Karpas-422 (cell line): ENCODE data around the gene IL24. TPM values are rescaled to one million over a fixed set of nuclear protein-coding genes. Genes with fewer than 3 reads are reported as not detected.

Experiments
- DNase-seq: peaks from one replicate; pipeline ENCODE4 v3.0.0-alpha.2; 2015
- H2AFZ ChIP-seq: fragments of 200-600 bp; sonication (generic); 2 replicates; pipeline ENCODE4 v1.6.1; 2014; ENCODE audit warnings: antibody characterized with exemption, low read length, mixed read lengths
- H3K27ac ChIP-seq: fragments of 200-600 bp; sonication (generic); 2 replicates; pipeline ENCODE4 v1.5.1; 2014; ENCODE audit warnings: mild to moderate bottlenecking, low read length, moderate library complexity
- H3K27me3 ChIP-seq: fragments of 200-600 bp; sonication (generic); 2 replicates; pipeline ENCODE4 v1.6.1; 2014; ENCODE audit warnings: low read length, mixed read lengths
- H3K36me3 ChIP-seq: fragments of 200-600 bp; sonication (generic); 2 replicates; pipeline ENCODE4 v1.6.1; 2014; ENCODE audit warnings: low read length, mixed read lengths; ENCODE audit not compliant: insufficient read depth
- H3K4me1 ChIP-seq: fragments of 200-600 bp; sonication (generic); 2 replicates; pipeline ENCODE4 v1.6.1; 2014; ENCODE audit warnings: mild to moderate bottlenecking, low read length, mixed read lengths
- H3K4me2 ChIP-seq: fragments of 200-600 bp; sonication (generic); 2 replicates; pipeline ENCODE4 v1.6.1; 2014; ENCODE audit warnings: low read length, low read depth, mild to moderate bottlenecking; ENCODE audit not compliant: poor library complexity, severe bottlenecking
- H3K4me3 ChIP-seq: fragments of 200-600 bp; sonication (generic); 2 replicates; pipeline ENCODE4 v1.5.1; 2014; ENCODE audit warnings: mild to moderate bottlenecking, antibody characterized with exemption, low read length, mixed read lengths
- H3K79me2 ChIP-seq: fragments of 200-600 bp; sonication (generic); 2 replicates; pipeline ENCODE4 v1.6.1; 2014; ENCODE audit warnings: mild to moderate bottlenecking, low read length, mixed read lengths
- H3K9ac ChIP-seq: fragments of 200-600 bp; sonication (generic); 2 replicates; pipeline ENCODE4 v1.6.0; 2014; ENCODE audit warnings: low read length
- H3K9me2 ChIP-seq: fragments of 200-600 bp; sonication (generic), shearing (Covaris generic); replicated peaks from 2 replicates; pipeline ENCODE4 v1.6.0; 2014; ENCODE audit warnings: mild to moderate bottlenecking, low read length, moderate library complexity; ENCODE audit not compliant: insufficient read depth
- H3K9me3 ChIP-seq: fragments of 300-700, 200-600 bp; sonication (generic); 2 replicates; pipeline ENCODE4 v1.6.1; 2014; ENCODE audit warnings: low read length, mixed read lengths
- H4K20me1 ChIP-seq: fragments of 200-600 bp; sonication (generic); 2 replicates; pipeline ENCODE4 v1.6.1; 2014; ENCODE audit warnings: mild to moderate bottlenecking, antibody characterized with exemption, low read length, low read depth; ENCODE audit not compliant: insufficient read depth
- total RNA-seq: library from RNA; depleted of rRNA; stranded (reverse); fragments of >200 nt; shearing (Covaris generic); gene quantifications from 2 replicates; pipeline ENCODE4 v1.2.3, GENCODE V29; 2014; ENCODE audit warnings: low replicate concordance

The IL24 gene
- total RNA-seq, 1 experiment from 2014 or later, result not detected

DNA sequence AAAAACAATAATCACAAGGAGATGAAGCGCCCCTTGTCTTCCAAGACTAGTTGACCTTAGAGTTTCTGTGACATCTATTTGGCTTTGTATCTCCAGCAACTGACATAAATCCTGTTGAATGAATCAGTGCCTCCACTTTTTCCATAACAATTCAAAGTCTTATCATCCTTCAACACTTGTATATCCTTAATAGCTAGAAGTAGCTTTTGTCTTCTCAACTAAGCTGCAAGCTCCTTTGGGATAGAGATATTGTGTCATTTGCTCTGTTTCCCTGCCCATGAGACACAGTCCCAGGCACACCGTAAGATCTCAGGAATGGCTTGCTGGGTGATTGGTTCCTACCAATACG is 43.3 kb downstream of the IL24 start:
- no peaks in the 10 kb centered on the region for H3K36me3 ChIP-seq
- H3K9me3 ChIP-seq, result no peaks in the 10 kb centered on the region
- no peak overlapping the region for H3K9ac ChIP-seq
- H4K20me1 ChIP-seq, result no peaks in the 10 kb centered on the region
- H3K4me1 ChIP-seq, result no peaks in the 10 kb centered on the region
- no peaks in the 10 kb centered on the region for H3K79me2 ChIP-seq
- no peak for DNase-seq
- no peaks in the 10 kb centered on the region for H3K9me2 ChIP-seq
- H2AFZ ChIP-seq, result no peak overlapping the region
- H3K27me3 ChIP-seq, result no peaks in the 10 kb centered on the region
- no peak overlapping the region for H3K4me2 ChIP-seq
- no peak overlapping the region for H3K27ac ChIP-seq
- no peak overlapping the region for H3K4me3 ChIP-seq

GRCh38 chr1:206941766-206942418 is 44.6 kb downstream of the IL24 start:
- H3K4me1 ChIP-seq, result no peaks in the 10 kb centered on the region
- H3K4me2 ChIP-seq, result no peak overlapping the region
- H3K9ac ChIP-seq, result no peak overlapping the region
- no peaks in the 10 kb centered on the region for H3K36me3 ChIP-seq
- no peaks in the 10 kb centered on the region for H3K79me2 ChIP-seq
- H3K9me2 ChIP-seq, result no peaks in the 10 kb centered on the region
- H2AFZ ChIP-seq, result no peak overlapping the region
- H3K27ac ChIP-seq, result no peak overlapping the region
- no peak for DNase-seq
- H3K4me3 ChIP-seq, result no peak overlapping the region
- no peaks in the 10 kb centered on the region for H3K27me3 ChIP-seq
- H4K20me1 ChIP-seq, result no peaks in the 10 kb centered on the region
- H3K9me3 ChIP-seq, result no peaks in the 10 kb centered on the region

GRCh38 chr1:206944703-206945102 is 47.5 kb downstream of the IL24 start:
- no peak for DNase-seq
- no peak overlapping the region for H3K9ac ChIP-seq
- H3K9me2 ChIP-seq, result no peaks in the 10 kb centered on the region
- H2AFZ ChIP-seq, result no peak overlapping the region
- H3K79me2 ChIP-seq, result no peaks in the 10 kb centered on the region
- no peaks in the 10 kb centered on the region for H3K9me3 ChIP-seq
- H3K36me3 ChIP-seq, result no peaks in the 10 kb centered on the region
- no peaks in the 10 kb centered on the region for H3K27me3 ChIP-seq
- no peak overlapping the region for H3K4me3 ChIP-seq
- no peaks in the 10 kb centered on the region for H4K20me1 ChIP-seq
- H3K4me2 ChIP-seq, result no peak overlapping the region
- no peaks in the 10 kb centered on the region for H3K4me1 ChIP-seq
- H3K27ac ChIP-seq, result no peak overlapping the region

DNA sequence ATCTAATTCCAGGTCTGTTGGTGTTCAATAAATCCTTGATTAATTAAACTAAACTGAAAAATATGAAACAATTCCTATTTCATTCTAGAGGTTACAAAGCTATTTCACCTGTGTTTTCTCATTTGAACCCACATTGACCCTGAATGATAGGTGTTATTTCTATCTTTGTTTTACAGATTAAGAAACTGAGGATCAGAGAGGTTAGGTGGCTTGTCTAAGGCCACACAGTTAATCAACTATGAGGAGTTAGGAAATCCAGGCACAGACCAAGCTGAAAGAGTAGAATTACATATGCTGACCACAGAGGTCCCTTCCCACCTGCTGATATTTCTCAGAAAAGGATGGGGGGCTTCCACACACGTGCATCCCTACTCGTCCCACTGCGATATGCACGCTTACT is 48.5 kb downstream of the IL24 start:
- Histone ChIP-seq H2AFZ (no peak overlapping the region), H3K36me3 (no peaks in the 10 kb centered on the region), H3K27me3 (no peaks in the 10 kb centered on the region), H3K4me3 (no peak overlapping the region), H3K4me2 (no peak overlapping the region), H3K27ac (no peak overlapping the region), H4K20me1 (no peaks in the 10 kb centered on the region), H3K9me3 (no peaks in the 10 kb centered on the region), H3K9ac (no peak overlapping the region), H3K79me2 (no peaks in the 10 kb centered on the region), H3K4me1 (no peaks in the 10 kb centered on the region), H3K9me2 (no peaks in the 10 kb centered on the region)
- no peak for DNase-seq

DNA sequence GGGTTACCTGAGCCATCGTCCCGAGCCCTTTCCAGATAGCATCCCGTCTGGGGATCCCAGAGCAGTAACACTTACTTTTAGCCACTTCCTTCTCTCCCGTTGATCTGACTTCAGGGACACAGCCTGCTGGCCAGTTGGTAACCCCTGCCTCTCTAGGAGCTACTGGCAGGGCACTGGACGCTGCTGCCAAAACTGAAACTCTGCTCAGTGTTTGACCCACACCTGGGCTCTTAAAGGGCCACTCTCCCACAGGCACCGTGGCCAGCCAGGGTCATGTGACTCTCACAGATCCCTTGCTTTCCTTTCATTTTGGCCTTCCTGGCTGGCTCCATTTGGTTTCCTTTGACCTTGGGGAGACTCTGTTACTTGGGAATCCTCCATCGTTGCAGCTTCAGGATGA is 49.0 kb downstream of the IL24 start, which contains the start of gene PIGR:
TSS of gene PIGR (minus strand) at position 206 of the 400 bp plus-strand sequence. CDS start 5,935 bp downstream, outside the sequence.
- H3K36me3 ChIP-seq, result no peaks in the 10 kb centered on the region
- no peaks in the 10 kb centered on the region for H3K4me1 ChIP-seq
- no peak within 1 kb of the TSS for H3K4me2 ChIP-seq
- H3K27me3 ChIP-seq, result no peaks in the 10 kb centered on the region
- H4K20me1 ChIP-seq, result no peaks in the 10 kb centered on the region
- no peaks in the 10 kb centered on the region for H3K9me2 ChIP-seq
- H3K9ac ChIP-seq, result no peak within 1 kb of the TSS
- H3K9me3 ChIP-seq, result no peaks in the 10 kb centered on the region
- H3K79me2 ChIP-seq, result no peaks in the 10 kb centered on the region
- no peak within 1 kb of the TSS for H3K4me3 ChIP-seq
- no peak within 1 kb of the TSS for H2AFZ ChIP-seq
- DNase-seq, result no peak
- H3K27ac ChIP-seq, result no peak within 1 kb of the TSS

DNA sequence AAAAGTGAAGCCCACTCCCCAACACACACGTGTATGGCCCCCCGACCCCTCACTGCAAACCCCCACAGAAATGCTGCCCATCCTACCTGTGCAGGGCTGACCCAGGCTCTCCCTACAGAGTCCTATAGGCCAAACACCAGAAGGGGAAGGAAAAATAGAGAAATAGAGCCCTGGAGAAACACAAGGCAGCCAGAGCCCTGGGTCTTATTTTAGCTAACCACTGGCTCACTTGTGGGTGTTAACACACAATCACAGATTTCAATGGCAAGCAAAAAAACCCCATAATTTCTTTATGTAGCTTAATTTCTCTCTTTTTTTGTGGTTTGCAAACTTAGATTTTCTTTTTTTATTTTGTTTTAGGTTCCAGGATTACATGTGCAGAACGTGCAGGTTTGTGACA is 50.0 kb downstream of the IL24 start:
- H4K20me1 ChIP-seq, result no peaks in the 10 kb centered on the region
- H3K79me2 ChIP-seq, result no peaks in the 10 kb centered on the region
- no peaks in the 10 kb centered on the region for H3K9me3 ChIP-seq
- no peaks in the 10 kb centered on the region for H3K27me3 ChIP-seq
- no peak for DNase-seq
- no peaks in the 10 kb centered on the region for H3K9me2 ChIP-seq
- H3K36me3 ChIP-seq, result no peaks in the 10 kb centered on the region
- no peak overlapping the region for H3K9ac ChIP-seq
- H3K4me1 ChIP-seq, result no peaks in the 10 kb centered on the region
- H3K4me2 ChIP-seq, result no peak overlapping the region
- H3K27ac ChIP-seq, result no peak overlapping the region
- H3K4me3 ChIP-seq, result no peak overlapping the region
- H2AFZ ChIP-seq, result no peak overlapping the region

DNA sequence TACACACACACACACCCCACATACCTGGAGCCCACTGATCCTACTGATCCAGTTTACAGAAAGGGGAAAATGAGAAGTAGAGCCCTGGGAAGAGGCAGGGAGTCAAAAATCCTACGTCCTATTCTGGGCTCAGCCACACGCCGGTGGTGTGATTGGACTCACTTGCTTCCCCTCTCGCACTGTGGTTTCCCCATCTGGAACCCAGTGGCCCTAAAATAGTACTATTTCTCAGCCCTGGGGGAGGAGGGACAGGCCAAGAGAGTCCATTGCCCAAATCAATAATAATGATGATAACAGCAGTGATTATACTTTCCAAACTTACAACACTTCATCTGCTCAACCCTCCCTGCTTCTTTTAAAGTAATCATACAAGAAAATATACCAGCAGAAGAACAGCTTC is 52.0 kb downstream of the IL24 start:
- Histone ChIP-seq H2AFZ (no peak overlapping the region), H3K36me3 (no peaks in the 10 kb centered on the region), H3K27me3 (no peaks in the 10 kb centered on the region), H3K4me2 (no peak overlapping the region), H4K20me1 (no peaks in the 10 kb centered on the region), H3K27ac (no peak overlapping the region), H3K79me2 (no peaks in the 10 kb centered on the region), H3K4me1 (no peaks in the 10 kb centered on the region), H3K4me3 (no peak overlapping the region), H3K9me2 (no peaks in the 10 kb centered on the region), H3K9ac (no peak overlapping the region), H3K9me3 (no peaks in the 10 kb centered on the region)
- DNase-seq, result no peak

DNA sequence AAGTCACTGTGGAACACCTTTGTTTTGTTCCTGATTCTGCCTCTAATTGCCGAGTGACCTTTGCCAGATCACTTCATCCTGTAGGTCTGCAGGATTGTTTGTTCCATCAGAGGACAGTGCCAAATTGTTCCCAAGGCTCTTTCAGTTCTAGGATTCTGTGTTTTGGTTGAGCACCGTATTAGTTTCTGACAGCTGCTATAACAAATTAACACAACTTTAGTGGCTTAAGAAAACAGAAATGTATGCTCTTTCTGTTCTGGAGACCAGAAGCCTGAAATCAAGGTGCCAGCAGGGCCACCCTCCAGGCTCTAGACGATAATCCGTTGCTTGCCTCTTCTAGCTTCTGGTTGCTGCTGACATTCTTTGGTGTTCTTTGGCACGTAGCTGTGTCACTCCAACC is 52.4 kb downstream of the IL24 start:
- no peaks in the 10 kb centered on the region for H4K20me1 ChIP-seq
- H3K79me2 ChIP-seq, result no peaks in the 10 kb centered on the region
- H3K9ac ChIP-seq, result no peak overlapping the region
- no peaks in the 10 kb centered on the region for H3K4me1 ChIP-seq
- H3K4me2 ChIP-seq, result no peak overlapping the region
- H3K36me3 ChIP-seq, result no peaks in the 10 kb centered on the region
- no peak overlapping the region for H3K4me3 ChIP-seq
- no peak overlapping the region for H3K27ac ChIP-seq
- H3K9me2 ChIP-seq, result no peaks in the 10 kb centered on the region
- no peak for DNase-seq
- H3K27me3 ChIP-seq, result no peaks in the 10 kb centered on the region
- no peaks in the 10 kb centered on the region for H3K9me3 ChIP-seq
- H2AFZ ChIP-seq, result no peak overlapping the region
